Endometrium (tissue), 2 donors: ENCODE data around the gene C1orf21.

Experiments
- FAIRE-seq: peaks from 2 replicates; lab custom pipeline; 2012; peaks lifted over from hg19 to GRCh38; lab: Jason Lieb, UNC
- donor health status: control.
- donor health status: control.

The C1orf21 gene

GRCh38 chr1:184447651-184448185 lies 60.9 kb downstream of the C1orf21 start:
- FAIRE-seq: no peak

GRCh38 chr1:184449916-184450315 lies 63.1 kb downstream of the C1orf21 start:
- no peak for FAIRE-seq

GRCh38 chr1:184455786-184456185 lies 69.0 kb downstream of the C1orf21 start:
- no peak for FAIRE-seq

GRCh38 chr1:184456189-184456588 lies 69.4 kb downstream of the C1orf21 start:
- no peak for FAIRE-seq

GRCh38 chr1:184457500-184457899 lies 70.7 kb downstream of the C1orf21 start:
- no peak for FAIRE-seq

GRCh38 chr1:184461321-184461720 lies 74.5 kb downstream of the C1orf21 start:
- FAIRE-seq: no peak

GRCh38 chr1:184462155-184462554 lies 75.3 kb downstream of the C1orf21 start:
- FAIRE-seq: no peak

GRCh38 chr1:184462990-184463389 lies 76.2 kb downstream of the C1orf21 start:
- FAIRE-seq: no peak

GRCh38 chr1:184463680-184464079 lies 76.9 kb downstream of the C1orf21 start:
- no peak for FAIRE-seq

- no peak for FAIRE-seq
These were observed 77.9 kb downstream of the C1orf21 start for GRCh38 chr1:184464757-184465156.

- FAIRE-seq: no peak
These were observed 78.8 kb downstream of the C1orf21 start for GRCh38 chr1:184465489-184466146.

GRCh38 chr1:184467295-184467694 lies 80.5 kb downstream of the C1orf21 start:
- FAIRE-seq: no peak

- FAIRE-seq: no peak
These were observed 82.6 kb downstream of the C1orf21 start for GRCh38 chr1:184469396-184469795.

- FAIRE-seq: no peak
These were observed 84.9 kb downstream of the C1orf21 start for GRCh38 chr1:184471686-184472085.

GRCh38 chr1:184472136-184472535 lies 85.3 kb downstream of the C1orf21 start:
- FAIRE-seq: no peak

- no peak for FAIRE-seq
These were observed 86.5 kb downstream of the C1orf21 start for GRCh38 chr1:184473176-184473966.

- no peak for FAIRE-seq
These were observed 89.4 kb downstream of the C1orf21 start for GRCh38 chr1:184476187-184476586.

GRCh38 chr1:184479435-184480167 lies 92.8 kb downstream of the C1orf21 start:
- no peak for FAIRE-seq

- no peak for FAIRE-seq
These were observed 93.9 kb downstream of the C1orf21 start for GRCh38 chr1:184480736-184481135.

GRCh38 chr1:184482136-184482535 lies 95.3 kb downstream of the C1orf21 start:
- no peak for FAIRE-seq

- FAIRE-seq: peak; percentile 48
These were observed 96.4 kb downstream of the C1orf21 start for GRCh38 chr1:184483101-184483683.
